Putamen (tissue), 1 donor: ENCODE measurements around the gene SMIM29.
"Not testable (repeated sequence)": the region's sequence is repeated elsewhere in the genome, so short reads cannot be mapped to it uniquely, and the experiment has no call there.

Experiments
- DNase-seq: peaks from one replicate; pipeline ENCODE4 v3.0.0-alpha.2; 2016; ENCODE audit warnings: low spot score

Gene SMIM29

GRCh38 chr6:34267746-34268145 is 18.9 kb upstream of the SMIM29 start:
- no peak for DNase-seq

GRCh38 chr6:34263484-34263883 is 14.7 kb upstream of the SMIM29 start:
- not testable (repeated sequence) for DNase-seq

GRCh38 chr6:34260576-34261267 is 11.9 kb upstream of the SMIM29 start:
- no peak for DNase-seq

GRCh38 chr6:34259529-34260069 is 10.8 kb upstream of the SMIM29 start:
- DNase-seq = no peak

GRCh38 chr6:34252395-34252794 is 3.6 kb upstream of the SMIM29 start:
- DNase-seq = not testable (repeated sequence)

- no peak for DNase-seq
Measured at GRCh38 chr6:34249469-34250261, 859 bp upstream of the SMIM29 start.

- DNase-seq = no peak
Measured at GRCh38 chr6:34248198-34248726, 544 bp downstream of the SMIM29 start.

GRCh38 chr6:34247481-34248197 is 1.2 kb downstream of the SMIM29 start:
- DNase-seq = no peak

GRCh38 chr6:34246563-34247391 is 2.0 kb downstream of the SMIM29 start:
- DNase-seq = no peak

- no peak for DNase-seq
Measured at GRCh38 chr6:34246249-34246562, 2.6 kb downstream of the SMIM29 start.

GRCh38 chr6:34245761-34246140 is 3.1 kb downstream of the SMIM29 start:
- not testable (repeated sequence) for DNase-seq

GRCh38 chr6:34245032-34245760 is 3.6 kb downstream of the SMIM29 start:
- not testable (repeated sequence) for DNase-seq

- DNase-seq = no peak
Measured at GRCh38 chr6:34243901-34244884, 4.6 kb downstream of the SMIM29 start.

- no peak for DNase-seq
Measured at GRCh38 chr6:34243131-34243771, 5.6 kb downstream of the SMIM29 start.

GRCh38 chr6:34242252-34243130 is 6.3 kb downstream of the SMIM29 start:
- no peak for DNase-seq

GRCh38 chr6:34241351-34242215 is 7.2 kb downstream of the SMIM29 start:
- DNase-seq = no peak
